ENCODE measurements around the gene ELL. TPM values are rescaled to one million over a fixed set of nuclear protein-coding genes. Genes with fewer than 3 reads are reported as not detected.

The ELL gene
- total RNA-seq, 1 donor from 2014 or later = 16.0 TPM

DNA sequence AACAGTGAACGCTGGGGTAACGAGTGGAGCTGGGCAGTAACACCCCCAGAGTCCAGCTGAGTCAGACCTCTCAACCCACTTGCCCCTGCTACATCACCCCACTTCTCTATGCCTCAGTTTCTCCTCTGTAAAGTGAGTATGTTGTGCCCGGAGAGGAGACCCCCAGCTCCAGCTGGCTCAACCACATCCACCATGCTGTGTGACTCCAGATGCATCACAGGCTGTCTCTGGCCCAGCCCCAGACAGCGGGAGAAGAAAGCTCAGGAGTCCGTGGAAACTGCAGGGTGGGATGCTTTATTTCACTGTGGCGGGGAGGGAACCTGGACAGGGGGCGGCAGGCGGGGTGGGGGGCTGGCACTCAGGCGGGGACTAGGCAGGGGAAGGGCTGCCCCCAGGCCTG lies 9.6 kb upstream of the ELL start:
- DNase-seq (ENCODE audit: low read depth) (no peak), FAIRE-seq (no peak)
- Histone ChIP-seq H3K4me3 (ENCODE audit: insufficient read depth, low read depth, low read length) (no peak overlapping the region), H3K79me2 (ENCODE audit: insufficient read depth, low read length) (no peaks in the 10 kb centered on the region), H3K4me1 (ENCODE audit: insufficient read depth, low read length) (no peaks in the 10 kb centered on the region), H3K27ac (ENCODE audit: low read depth, low read length) (no peak overlapping the region), H3K9ac (ENCODE audit: low read length) (no peak overlapping the region), H3K4me2 (ENCODE audit: low read length) (no peak overlapping the region), H3K9me3 (ENCODE audit: insufficient read depth, low read depth, low read length) (no peaks in the 10 kb centered on the region), H3K27me3 (ENCODE audit: insufficient read depth, low read length) (no peaks in the 10 kb centered on the region), H4K20me1 (ENCODE audit: insufficient read depth, low read length) (no peaks in the 10 kb centered on the region), H2AFZ (ENCODE audit: low read depth, low read length) (no peak overlapping the region), H3K36me3 (ENCODE audit: insufficient read depth, low read length) (peaks cover 3% of the 10 kb centered on the region)
- H3K4me1 Mint-ChIP-seq (ENCODE audit: low read depth, unreplicated experiment) = no peaks in the 10 kb centered on the region
- H3K4me3 Mint-ChIP-seq (ENCODE audit: unreplicated experiment) = no peak overlapping the region
- H3K27me3 Mint-ChIP-seq (ENCODE audit: low read depth, unreplicated experiment) = no peaks in the 10 kb centered on the region
- no peaks in the 10 kb centered on the region for H3K9me3 Mint-ChIP-seq (ENCODE audit: unreplicated experiment)
- no peak overlapping the region for H3K27ac Mint-ChIP-seq (ENCODE audit: unreplicated experiment)
- TF ChIP-seq, protein P1, sequence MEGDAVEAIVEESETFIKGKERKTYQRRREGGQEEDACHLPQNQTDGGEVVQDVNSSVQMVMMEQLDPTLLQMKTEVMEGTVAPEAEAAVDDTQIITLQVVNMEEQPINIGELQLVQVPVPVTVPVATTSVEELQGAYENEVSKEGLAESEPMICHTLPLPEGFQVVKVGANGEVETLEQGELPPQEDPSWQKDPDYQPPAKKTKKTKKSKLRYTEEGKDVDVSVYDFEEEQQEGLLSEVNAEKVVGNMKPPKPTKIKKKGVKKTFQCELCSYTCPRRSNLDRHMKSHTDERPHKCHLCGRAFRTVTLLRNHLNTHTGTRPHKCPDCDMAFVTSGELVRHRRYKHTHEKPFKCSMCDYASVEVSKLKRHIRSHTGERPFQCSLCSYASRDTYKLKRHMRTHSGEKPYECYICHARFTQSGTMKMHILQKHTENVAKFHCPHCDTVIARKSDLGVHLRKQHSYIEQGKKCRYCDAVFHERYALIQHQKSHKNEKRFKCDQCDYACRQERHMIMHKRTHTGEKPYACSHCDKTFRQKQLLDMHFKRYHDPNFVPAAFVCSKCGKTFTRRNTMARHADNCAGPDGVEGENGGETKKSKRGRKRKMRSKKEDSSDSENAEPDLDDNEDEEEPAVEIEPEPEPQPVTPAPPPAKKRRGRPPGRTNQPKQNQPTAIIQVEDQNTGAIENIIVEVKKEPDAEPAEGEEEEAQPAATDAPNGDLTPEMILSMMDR (IDR thresholded peaks at IDR 0.05; ENCODE audit: insufficient read depth, low read depth, low read length) = no peak
- peaks cover 20% of the 10 kb centered on the region for H3K36me3 Mint-ChIP-seq (ENCODE audit: low read depth, unreplicated experiment)

DNA sequence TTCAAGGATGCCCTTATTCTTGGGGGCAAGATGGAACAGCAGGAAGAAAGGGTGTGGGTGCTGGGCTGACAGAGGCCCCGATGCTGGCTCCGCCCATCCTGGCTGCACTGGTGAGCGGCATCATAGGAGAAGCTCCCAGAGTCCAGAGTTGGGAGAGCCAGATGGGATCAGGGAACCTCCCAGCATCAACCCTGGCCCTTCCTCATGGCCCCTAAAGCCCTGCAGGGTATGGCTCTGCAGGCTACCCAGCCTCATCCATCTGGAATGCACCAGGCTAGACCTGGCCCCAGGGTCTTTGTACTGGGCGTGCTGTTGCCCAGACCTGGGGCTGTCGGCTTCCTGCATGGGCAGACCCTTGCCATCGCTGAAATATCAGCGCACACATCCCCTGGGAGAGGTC lies 7.9 kb upstream of the ELL start:
- TF ChIP-seq, protein P1 (IDR thresholded peaks at IDR 0.05; ENCODE audit: insufficient read depth, low read depth, low read length) = no peak
- TF ChIP-seq EZH2 (IDR thresholded peaks at IDR 0.05; ENCODE audit: insufficient read depth, low read length) = no peak
- no peaks in the 10 kb centered on the region for H3K9me3 ChIP-seq (ENCODE audit: insufficient read depth, low read depth, low read length)
- DNase-seq (ENCODE audit: low read depth) (no peak), FAIRE-seq (no peak)
- H3K4me2 ChIP-seq (ENCODE audit: low read length) = no peak overlapping the region
- no peak overlapping the region for H3K27ac ChIP-seq (ENCODE audit: low read depth, low read length)
- Mint-ChIP-seq H3K9me3 (ENCODE audit: unreplicated experiment) (no peaks in the 10 kb centered on the region), H3K27me3 (ENCODE audit: low read depth, unreplicated experiment) (no peaks in the 10 kb centered on the region), H3K4me1 (ENCODE audit: low read depth, unreplicated experiment) (no peaks in the 10 kb centered on the region), H3K27ac (ENCODE audit: unreplicated experiment) (no peak overlapping the region), H3K36me3 (ENCODE audit: low read depth, unreplicated experiment) (peaks cover 10% of the 10 kb centered on the region), H3K4me3 (ENCODE audit: unreplicated experiment) (no peak overlapping the region)
- no peak overlapping the region for H3K9ac ChIP-seq (ENCODE audit: low read length)
- no peak overlapping the region for H2AFZ ChIP-seq (ENCODE audit: low read depth, low read length)
- H4K20me1 ChIP-seq (ENCODE audit: insufficient read depth, low read length) = no peaks in the 10 kb centered on the region
- no peaks in the 10 kb centered on the region for H3K27me3 ChIP-seq (ENCODE audit: insufficient read depth, low read length)
- peaks cover 3% of the 10 kb centered on the region for H3K36me3 ChIP-seq (ENCODE audit: insufficient read depth, low read length)
- no peaks in the 10 kb centered on the region for H3K79me2 ChIP-seq (ENCODE audit: insufficient read depth, low read length)
- no peaks in the 10 kb centered on the region for H3K4me1 ChIP-seq (ENCODE audit: insufficient read depth, low read length)
- no peak overlapping the region for H3K4me3 ChIP-seq (ENCODE audit: insufficient read depth, low read depth, low read length)

DNA sequence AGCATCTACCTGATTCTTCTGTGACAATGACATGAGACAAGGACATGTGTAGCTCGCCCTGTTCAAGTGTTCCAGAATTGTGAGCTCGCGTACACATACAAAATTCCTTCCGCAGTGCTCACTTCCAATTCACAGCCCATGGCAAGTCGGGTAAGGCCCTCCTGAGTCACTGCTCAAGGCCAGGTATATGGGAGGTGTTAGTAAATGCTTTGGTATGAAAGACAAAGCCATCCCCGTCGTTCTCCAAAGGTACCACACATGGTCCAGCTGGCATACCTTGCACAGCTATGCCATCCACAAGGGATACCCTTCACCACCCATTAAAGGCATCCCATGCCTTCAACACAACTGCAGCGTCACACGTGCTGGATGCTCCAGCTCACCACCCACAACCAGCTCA lies 4.4 kb upstream of the ELL start:
- Histone ChIP-seq H3K79me2 (ENCODE audit: insufficient read depth, low read length) (peaks cover 6% of the 10 kb centered on the region), H3K27me3 (ENCODE audit: insufficient read depth, low read length) (no peaks in the 10 kb centered on the region), H3K4me3 (ENCODE audit: insufficient read depth, low read depth, low read length) (no peak overlapping the region), H2AFZ (ENCODE audit: low read depth, low read length) (no peak overlapping the region), H3K27ac (ENCODE audit: low read depth, low read length) (no peak overlapping the region), H3K36me3 (ENCODE audit: insufficient read depth, low read length) (peaks cover 2% of the 10 kb centered on the region), H3K9me3 (ENCODE audit: insufficient read depth, low read depth, low read length) (no peaks in the 10 kb centered on the region), H3K9ac (ENCODE audit: low read length) (no peak overlapping the region), H4K20me1 (ENCODE audit: insufficient read depth, low read length) (no peaks in the 10 kb centered on the region), H3K4me2 (ENCODE audit: low read length) (no peak overlapping the region), H3K4me1 (ENCODE audit: insufficient read depth, low read length) (no peaks in the 10 kb centered on the region)
- Mint-ChIP-seq H3K27me3 (ENCODE audit: low read depth, unreplicated experiment) (no peaks in the 10 kb centered on the region), H3K4me1 (ENCODE audit: low read depth, unreplicated experiment) (no peaks in the 10 kb centered on the region), H3K36me3 (ENCODE audit: low read depth, unreplicated experiment) (peaks cover 2% of the 10 kb centered on the region), H3K9me3 (ENCODE audit: unreplicated experiment) (no peaks in the 10 kb centered on the region), H3K4me3 (ENCODE audit: unreplicated experiment) (no peak overlapping the region), H3K27ac (ENCODE audit: unreplicated experiment) (no peak overlapping the region)
- DNase-seq (ENCODE audit: low read depth) = no peak
- FAIRE-seq = no peak
- TF ChIP-seq, protein P1 (IDR thresholded peaks at IDR 0.05; ENCODE audit: insufficient read depth, low read depth, low read length) = no peak
- TF ChIP-seq EZH2 (IDR thresholded peaks at IDR 0.05; ENCODE audit: insufficient read depth, low read length) = no peak
